PC-3 (cell line): ENCODE measurements around the gene C14orf93. TPM values are rescaled to one million over a fixed set of nuclear protein-coding genes. Genes with fewer than 3 reads are reported as not detected.

ENCODE experiments used
- ATAC-seq: fragments of 200-7000 bp; cut with Tn5 transposase; 2 replicates; pipeline ENCODE4 v1.9.1; 2020; ENCODE audit warnings: mild to moderate bottlenecking, moderate library complexity
- BruUV-seq: library from RNA; stranded (reverse); fragments of 400-500 nt; replicated peaks from 2 replicates; lab custom pipeline; 2021; lab: Mats Ljungman, UMichigan
- CTCF ChIA-PET: fragments of 300-600 bp; sonication (Branson Sonifier 250); formaldehyde crosslinking; loops from one replicate; lab custom pipeline; 2022; ENCODE audit warnings: antibody characterized with exemption; lab: Charles Lee
- POLR2A ChIA-PET: fragments of 300-600 bp; sonication (Branson Sonifier 250); formaldehyde crosslinking; loops from one replicate; lab custom pipeline; 2022; ENCODE audit warnings: antibody characterized with exemption; ENCODE audit not compliant: unreplicated experiment; lab: Charles Lee
- DNase-seq: peaks from one replicate; pipeline ENCODE4 v3.0.0-alpha.2; 2015
- H2AFZ ChIP-seq: fragments of 300-600 bp; sonication (generic); 2 replicates; pipeline ENCODE4 v1.6.0; 2016; ENCODE audit warnings: antibody characterized with exemption, low read length
- H3F3A ChIP-seq: fragments of 300-600 bp; sonication (generic); one replicate; pipeline ENCODE4 v1.6.0; 2017; ENCODE audit warnings: antibody characterized with exemption, low read length, control low read depth, mild to moderate bottlenecking; ENCODE audit not compliant: unreplicated experiment
- H3K27ac ChIP-seq: fragments of 300-600 bp; sonication (generic); 2 replicates; pipeline ENCODE4 v1.5.1; 2016; ENCODE audit warnings: mild to moderate bottlenecking, low read length
- H3K27me3 ChIP-seq: fragments of 300-600 bp; sonication (generic); 2 replicates; pipeline ENCODE4 v1.6.1; 2016; ENCODE audit warnings: low read length, mixed read lengths
- H3K36me3 ChIP-seq: fragments of 300-600 bp; sonication (generic); 2 replicates; pipeline ENCODE4 v1.6.1; 2016; ENCODE audit warnings: low read depth, mixed run types, low read length, mixed read lengths
- H3K4me1 ChIP-seq: fragments of 300-600 bp; sonication (generic); 2 replicates; pipeline ENCODE4 v1.5.1; 2016; ENCODE audit warnings: low read length; ENCODE audit not compliant: insufficient read depth
- H3K4me2 ChIP-seq: fragments of 300-600 bp; sonication (generic); 2 replicates; pipeline ENCODE4 v1.6.0; 2016; ENCODE audit warnings: low read length
- H3K4me3 ChIP-seq: fragments of 300-600 bp; sonication (generic); 2 replicates; pipeline ENCODE4 v1.5.1; 2016; ENCODE audit warnings: mild to moderate bottlenecking, low read length, mixed read lengths
- H3K79me2 ChIP-seq: fragments of 300-600 bp; sonication (generic); 2 replicates; pipeline ENCODE4 v1.6.1; 2017; ENCODE audit warnings: low read length, mixed read lengths
- H3K9ac ChIP-seq: fragments of 300-600 bp; sonication (generic); 2 replicates; pipeline ENCODE4 v1.6.0; 2016; ENCODE audit warnings: mild to moderate bottlenecking, low read length
- H3K9me2 ChIP-seq: fragments of 300-600 bp; sonication (generic); replicated peaks from 2 replicates; pipeline ENCODE4 v1.6.1; 2016; ENCODE audit warnings: mixed run types, low read length, mixed read lengths
- H3K9me3 ChIP-seq: fragments of 300-600 bp; sonication (generic); 2 replicates; pipeline ENCODE4 v1.6.1; 2016; ENCODE audit warnings: low read length, mixed read lengths
- H4K20me1 ChIP-seq: fragments of 300-600 bp; sonication (generic); 2 replicates; pipeline ENCODE4 v1.6.1; 2016; ENCODE audit warnings: low read length, mixed read lengths
- EZH2 ChIP-seq: fragments of 300-600 bp; sonication (generic); IDR thresholded peaks from one replicate; pipeline ENCODE4 v1.6.1; 2017; ENCODE audit warnings: antibody characterized with exemption, mild to moderate bottlenecking, low read length; ENCODE audit not compliant: unreplicated experiment
- EZH2phosphoT487 ChIP-seq: fragments of 300-600 bp; sonication (generic); IDR thresholded peaks from 2 replicates; pipeline ENCODE4 v1.6.1; 2018; ENCODE audit warnings: mild to moderate bottlenecking, antibody characterized with exemption, low read length, borderline replicate concordance
- intact Hi-C: fragments of 100-400 bp; cut with micrococcal nuclease; formaldehyde crosslinking; loops from 2 replicates; pipeline ENCODE4 v1.9.0; 2023
- total RNA-seq: library from RNA; depleted of rRNA; stranded (reverse); fragments of >200 nt; gene quantifications from 2 replicates; pipeline ENCODE4 v1.2.3, GENCODE V29; 2014
- TF ChIP-seq, protein P1 (sequence below): fragments of 300-600 bp; sonication (generic); conservative IDR thresholded peaks from 2 replicates; pipeline ENCODE4 v1.5.1; 2017; ENCODE audit warnings: antibody characterized with exemption, low read depth, mild to moderate bottlenecking, low read length

C14orf93 gene
- total RNA-seq, 1 experiment from 2014 or later = 5.8 TPM

DNA sequence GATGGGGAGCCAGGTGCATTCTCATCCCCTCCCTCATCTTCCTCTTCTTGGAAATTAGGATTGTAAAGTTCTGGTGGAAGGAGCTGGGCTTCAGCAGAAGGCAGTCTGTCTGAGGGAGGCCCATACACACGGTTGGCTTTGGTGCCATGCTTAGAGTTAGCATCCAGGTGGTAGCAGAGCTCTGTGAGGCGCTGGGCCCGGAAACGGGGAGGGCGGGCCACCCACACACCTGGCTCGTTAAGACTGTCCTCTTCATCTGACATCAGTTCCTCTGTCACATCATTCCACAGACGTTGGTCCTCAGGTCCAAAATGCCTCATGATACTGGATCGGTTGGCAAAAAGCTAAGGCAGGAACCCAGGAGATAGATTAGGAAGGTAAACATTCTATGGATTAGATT, 22.7 kb downstream of the C14orf93 start:
- Histone ChIP-seq H3K36me3 (no peaks in the 10 kb centered on the region; the same call in 1 of the 2 replicates), H2AFZ (no peak overlapping the region), H3K9ac (no peak overlapping the region), H3F3A (no peaks in the 10 kb centered on the region), H3K9me2 (no peaks in the 10 kb centered on the region), H3K27ac (no peak overlapping the region), H3K4me3 (no peak overlapping the region), H3K4me1 (no peaks in the 10 kb centered on the region; the same call in 1 of the 2 replicates), H3K4me2 (no peak overlapping the region), H3K27me3 (no peaks in the 10 kb centered on the region), H4K20me1 (no peaks in the 10 kb centered on the region), H3K9me3 (no peaks in the 10 kb centered on the region), H3K79me2 (peaks cover 14% of the 10 kb centered on the region)
- no peak for DNase-seq
- intact Hi-C loops = loop anchor here (5.0 to 10.0 kb wide), 2 partner anchors 120 to 198 kb away; partner anchors contain the start of gene SLC7A8
- no TSS peak for BruUV-seq
- ChIA-PET CTCF (interaction anchor here (1.1 to 1.9 kb wide), 7 partner anchors 14 to 108 kb away, joined by 3 to 27 read pairs (median 9); partner anchors contain the start of genes ACIN1, C14orf119, CDH24 and PSMB5), POLR2A (no interaction called here)
- TF ChIP-seq, protein P1, sequence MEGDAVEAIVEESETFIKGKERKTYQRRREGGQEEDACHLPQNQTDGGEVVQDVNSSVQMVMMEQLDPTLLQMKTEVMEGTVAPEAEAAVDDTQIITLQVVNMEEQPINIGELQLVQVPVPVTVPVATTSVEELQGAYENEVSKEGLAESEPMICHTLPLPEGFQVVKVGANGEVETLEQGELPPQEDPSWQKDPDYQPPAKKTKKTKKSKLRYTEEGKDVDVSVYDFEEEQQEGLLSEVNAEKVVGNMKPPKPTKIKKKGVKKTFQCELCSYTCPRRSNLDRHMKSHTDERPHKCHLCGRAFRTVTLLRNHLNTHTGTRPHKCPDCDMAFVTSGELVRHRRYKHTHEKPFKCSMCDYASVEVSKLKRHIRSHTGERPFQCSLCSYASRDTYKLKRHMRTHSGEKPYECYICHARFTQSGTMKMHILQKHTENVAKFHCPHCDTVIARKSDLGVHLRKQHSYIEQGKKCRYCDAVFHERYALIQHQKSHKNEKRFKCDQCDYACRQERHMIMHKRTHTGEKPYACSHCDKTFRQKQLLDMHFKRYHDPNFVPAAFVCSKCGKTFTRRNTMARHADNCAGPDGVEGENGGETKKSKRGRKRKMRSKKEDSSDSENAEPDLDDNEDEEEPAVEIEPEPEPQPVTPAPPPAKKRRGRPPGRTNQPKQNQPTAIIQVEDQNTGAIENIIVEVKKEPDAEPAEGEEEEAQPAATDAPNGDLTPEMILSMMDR = no peak
- TF ChIP-seq EZH2 (no peak), EZH2phosphoT487 (no peak)
- ATAC-seq = no peak

DNA sequence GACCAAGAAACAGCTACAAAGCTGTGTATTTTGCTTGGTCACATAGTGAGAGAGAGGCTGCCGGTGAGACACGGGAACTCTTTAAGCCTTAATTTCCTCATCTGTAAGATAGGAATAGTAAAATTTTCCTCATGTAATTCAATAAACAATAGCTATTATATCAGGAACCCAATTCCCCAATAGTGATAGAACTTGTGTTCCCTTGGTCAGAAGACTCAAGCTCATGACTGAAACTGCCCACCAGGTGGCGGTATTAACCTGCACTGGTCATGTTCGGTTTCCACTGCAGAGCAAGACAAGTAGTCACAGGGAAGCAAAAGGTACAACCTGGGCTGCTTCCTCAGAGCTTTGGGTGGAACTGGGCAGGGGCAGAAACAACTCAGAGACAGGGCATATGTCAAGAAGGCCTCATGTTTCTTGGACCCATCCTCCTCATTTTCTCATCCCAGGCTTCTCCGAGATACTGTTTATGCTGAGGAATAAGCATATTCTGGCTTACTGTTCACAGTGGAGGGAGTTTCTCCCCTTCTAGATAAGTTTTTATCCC, 23.4 kb downstream of the C14orf93 start:
- ATAC-seq (peak; percentile 49), DNase-seq (peak; percentile 94)
- Histone ChIP-seq H3K27ac (no peak overlapping the region), H3K9me2 (no peaks in the 10 kb centered on the region), H3K4me2 (no peak overlapping the region), H2AFZ (no peak overlapping the region), H4K20me1 (no peaks in the 10 kb centered on the region), H3K9ac (no peak overlapping the region), H3K4me1 (no peaks in the 10 kb centered on the region; the same call in 1 of the 2 replicates), H3K36me3 (no peaks in the 10 kb centered on the region; the same call in 1 of the 2 replicates), H3F3A (no peaks in the 10 kb centered on the region), H3K4me3 (no peak overlapping the region), H3K79me2 (peaks cover 21% of the 10 kb centered on the region), H3K9me3 (no peaks in the 10 kb centered on the region), H3K27me3 (no peaks in the 10 kb centered on the region)
- no TSS peak for BruUV-seq
- intact Hi-C loops = loop anchor here (1.0 to 10.0 kb wide), 3 partner anchors 72 to 198 kb away; partner anchors contain the start of gene SLC7A8
- ChIA-PET POLR2A (interaction anchor here (0.5 to 0.6 kb wide), 5 partner anchors 9 to 192 kb away, joined by 3 to 20 read pairs (median 16); no protein-coding TSS in a partner anchor), CTCF (interaction anchor here (0.5 to 1.9 kb wide), 21 partner anchors 9 to 531 kb away, joined by 3 to 27 read pairs (median 5); partner anchors contain the start of genes ACIN1, C14orf119, CDH24 and HAUS4)
- TF ChIP-seq, protein P1 = peak; percentile 95
- TF ChIP-seq EZH2 (no peak), EZH2phosphoT487 (no peak)
